Prostate gland (tissue), 2 donors: Measurements from ENCODE around the gene LRRTM1.

Experiments used
- CTCF ChIP-seq, 4 experiments: fragments of 200-600 bp in 2 of 4; fragments of 450-650 bp in 2 of 4; sonication (generic) in 2 of 4; IDR thresholded peaks; 1 replicate in 3 of 4; 2 replicates in 1 of 4; pipeline ENCODE4 v1.5.1; 2016 to 2019; ENCODE audit warnings: antibody characterized with exemption in 4 of 4, mild to moderate bottlenecking in 2 of 4, moderate library complexity in 2 of 4
- POLR2A ChIP-seq: fragments of 450-650 bp; IDR thresholded peaks from one replicate; pipeline ENCODE4 v1.6.1; 2016; ENCODE audit warnings: antibody characterized with exemption, mild to moderate bottlenecking
- POLR2AphosphoS5 ChIP-seq: sonication (generic); formaldehyde crosslinking; IDR thresholded peaks from one replicate; pipeline ENCODE4 v1.6.1; 2017; ENCODE audit warnings: antibody characterized with exemption

- TF ChIP-seq POLR2A (no peak), CTCF (IDR thresholded peaks at IDR 0.05) (no peak), POLR2AphosphoS5 (no peak)
Measured at GRCh38 chr2:80281049-80281448, 23.5 kb downstream of the LRRTM1 start.
